NCI-H2227 treated with DMSO at 0.1 percent for 48 hours (cell line): ENCODE measurements around the gene ITGA6.
A peak's percentile ranks its signal among the peaks of the same experiment; 100 is the strongest.

Experiments used
- DNase-seq: peaks from one replicate; lab custom pipeline; 2025; lab: John Stamatoyannopoulos, UW

The ITGA6 gene

DNA sequence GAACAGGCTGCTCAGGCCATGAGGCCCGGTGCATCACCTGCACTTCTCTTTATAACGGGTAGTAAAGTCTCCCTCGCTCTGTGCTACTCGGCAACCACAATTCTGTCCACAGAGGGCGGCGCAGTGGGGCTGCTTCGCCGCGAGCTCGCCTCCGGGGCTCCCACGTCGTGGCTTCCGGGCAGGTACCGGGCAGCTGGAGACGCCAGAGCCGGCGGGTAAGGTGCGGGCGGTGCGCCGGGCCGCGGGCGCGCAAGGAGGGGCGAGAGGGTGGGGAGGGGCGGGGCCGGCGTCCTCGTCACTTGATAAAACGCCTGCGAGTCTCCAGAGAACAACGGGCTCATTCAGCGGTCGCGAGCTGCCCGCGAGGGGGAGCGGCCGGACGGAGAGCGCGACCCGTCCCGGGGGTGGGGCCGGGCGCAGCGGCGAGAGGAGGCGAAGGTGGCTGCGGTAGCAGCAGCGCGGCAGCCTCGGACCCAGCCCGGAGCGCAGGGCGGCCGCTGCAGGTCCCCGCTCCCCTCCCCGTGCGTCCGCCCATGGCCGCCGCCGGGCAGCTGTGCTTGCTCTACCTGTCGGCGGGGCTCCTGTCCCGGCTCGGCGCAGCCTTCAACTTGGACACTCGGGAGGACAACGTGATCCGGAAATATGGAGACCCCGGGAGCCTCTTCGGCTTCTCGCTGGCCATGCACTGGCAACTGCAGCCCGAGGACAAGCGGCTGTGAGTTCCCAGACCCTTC lies at the start of gene ITGA6:
Gene ITGA6 (plus strand): TSS at position 331 of the 734 bp plus-strand sequence.
- DNase-seq: peak; percentile 85

- peak; percentile 67 for DNase-seq
Measured at GRCh38 chr2:172380436-172381274, 46.7 kb upstream of the ITGA6 start.

- no peak for DNase-seq
Measured at GRCh38 chr2:172381275-172382027, 45.9 kb upstream of the ITGA6 start.

- peak; percentile 47 for DNase-seq
Measured at GRCh38 chr2:172387361-172387760, 40.0 kb upstream of the ITGA6 start.

- DNase-seq: no peak
Measured at GRCh38 chr2:172389685-172390339, 37.6 kb upstream of the ITGA6 start.

DNA sequence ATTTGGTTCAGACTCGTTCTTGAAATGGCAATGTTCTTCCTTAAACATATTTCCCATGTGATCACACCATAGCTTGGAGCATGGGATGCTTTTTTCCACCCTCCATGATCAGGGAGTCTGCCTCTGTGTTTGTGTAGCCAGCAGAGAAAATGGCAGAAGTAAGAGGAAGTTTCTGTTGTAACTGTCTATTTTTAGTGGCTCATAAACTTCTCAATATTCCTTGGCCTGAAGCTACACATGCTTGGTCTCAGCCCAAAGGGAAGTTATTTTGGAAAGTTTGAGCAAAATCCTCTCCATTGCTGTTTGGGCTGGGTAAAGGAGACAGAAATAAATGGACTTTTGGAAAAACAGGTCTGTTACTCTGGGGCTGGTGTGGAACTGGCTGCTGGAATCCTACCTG lies 33.4 kb upstream of the ITGA6 start:
- no peak for DNase-seq

GRCh38 chr2:172395503-172395902 lies 31.9 kb upstream of the ITGA6 start:
- no peak for DNase-seq

DNA sequence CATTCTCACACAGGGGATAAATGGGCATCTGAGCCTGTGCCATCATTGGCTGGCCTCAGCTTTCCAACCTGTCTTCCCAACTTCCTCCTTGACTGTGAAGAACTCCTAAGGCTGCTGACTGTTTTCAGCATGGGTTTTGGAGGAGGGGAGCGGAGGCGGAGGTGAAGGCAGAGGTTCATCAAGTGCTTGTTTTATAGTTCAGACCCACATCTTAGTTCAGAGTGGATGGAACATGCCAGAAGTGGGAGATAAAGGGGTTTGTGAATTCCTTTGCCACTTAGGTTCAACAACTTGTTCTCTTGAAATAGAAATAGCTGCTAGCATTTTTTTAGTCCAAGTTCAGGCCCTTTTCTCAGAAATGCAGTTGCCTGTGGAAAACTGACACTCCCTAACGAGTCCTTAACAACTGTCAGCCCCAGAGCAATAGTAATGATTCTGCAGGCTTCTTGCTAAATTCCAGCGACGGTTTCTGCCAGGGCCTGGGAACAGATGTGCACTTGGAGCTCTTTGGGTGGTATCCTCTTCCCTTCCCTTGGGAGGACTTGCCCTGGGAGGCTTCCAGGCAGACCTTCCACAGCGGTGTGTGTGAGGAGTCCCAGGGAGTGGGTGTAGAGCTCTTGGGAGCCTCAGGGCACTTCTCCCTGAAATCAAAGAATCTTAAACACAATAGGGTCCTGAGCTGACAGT lies 30.1 kb upstream of the ITGA6 start:
- DNase-seq: no peak

- DNase-seq: no peak
Measured at GRCh38 chr2:172398440-172398839, 28.9 kb upstream of the ITGA6 start.

GRCh38 chr2:172399765-172400164 lies 27.6 kb upstream of the ITGA6 start:
- no peak for DNase-seq

GRCh38 chr2:172402198-172402597 lies 25.2 kb upstream of the ITGA6 start:
- DNase-seq: no peak

DNA sequence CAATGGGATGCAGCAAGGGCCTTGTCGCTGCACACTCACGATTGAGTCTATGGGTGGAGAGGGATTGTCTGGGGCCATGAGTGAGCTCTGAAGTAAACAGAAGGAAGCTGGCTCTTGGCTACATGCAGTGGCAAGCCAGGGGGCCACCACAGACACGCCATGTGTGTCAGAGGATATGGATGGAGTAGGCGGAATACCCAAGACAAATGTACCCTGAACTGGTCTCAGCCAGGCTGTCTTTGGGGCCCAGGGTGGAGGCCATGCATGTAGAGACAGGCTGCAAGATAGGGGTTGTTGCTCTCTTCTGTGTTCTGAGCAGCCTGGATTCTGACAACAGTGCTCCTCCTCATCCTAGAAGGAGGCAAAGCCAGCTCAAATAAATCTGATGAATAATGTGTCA lies 24.0 kb upstream of the ITGA6 start:
- DNase-seq: no peak

DNA sequence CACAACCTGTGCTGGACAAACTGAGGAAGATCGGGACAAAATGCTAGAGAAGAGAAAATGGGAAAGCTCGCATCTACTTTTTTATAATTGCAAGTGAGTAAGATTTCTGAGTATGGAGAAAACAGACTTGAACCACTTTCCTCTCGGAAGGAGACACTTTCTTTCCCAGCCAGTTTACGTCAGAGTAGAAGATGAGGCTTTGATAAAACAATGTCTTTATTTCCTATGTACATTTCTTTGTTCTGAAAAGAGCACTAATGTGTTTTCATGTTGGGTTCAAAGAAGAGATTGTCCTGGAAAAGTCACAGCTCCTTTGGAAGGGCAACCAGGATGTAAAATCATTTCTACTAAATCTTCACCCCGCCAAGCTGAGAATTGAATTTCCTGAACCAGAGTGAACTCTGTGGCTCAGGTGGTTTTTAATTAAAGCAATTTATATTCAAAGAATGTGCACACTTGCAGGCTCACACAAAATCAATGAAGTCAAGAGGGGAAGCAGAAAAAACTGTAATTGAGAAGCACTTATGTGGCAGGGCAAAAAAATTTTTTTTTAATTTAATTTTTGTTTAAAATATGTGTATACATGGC lies 23.4 kb upstream of the ITGA6 start:
- peak; percentile 25 for DNase-seq

DNA sequence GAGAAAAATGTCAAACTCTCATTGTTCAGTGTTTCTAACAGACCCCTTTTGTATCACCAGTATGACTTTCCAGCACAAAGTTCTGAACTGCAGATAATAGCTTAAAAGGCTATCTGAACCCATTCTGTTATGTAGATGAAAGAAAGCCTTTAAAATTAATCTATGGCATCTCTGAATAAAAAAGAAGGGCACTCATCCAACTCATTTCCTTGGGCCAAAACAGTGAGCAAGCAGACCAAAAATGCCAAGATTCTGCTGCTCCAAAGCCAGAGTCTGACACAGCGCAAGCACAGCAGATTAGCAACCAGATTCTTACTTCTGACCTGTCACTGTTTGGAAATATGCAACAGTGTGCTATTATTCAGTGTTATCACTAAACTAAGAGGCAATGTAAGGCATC lies 22.6 kb upstream of the ITGA6 start:
- no peak for DNase-seq

DNA sequence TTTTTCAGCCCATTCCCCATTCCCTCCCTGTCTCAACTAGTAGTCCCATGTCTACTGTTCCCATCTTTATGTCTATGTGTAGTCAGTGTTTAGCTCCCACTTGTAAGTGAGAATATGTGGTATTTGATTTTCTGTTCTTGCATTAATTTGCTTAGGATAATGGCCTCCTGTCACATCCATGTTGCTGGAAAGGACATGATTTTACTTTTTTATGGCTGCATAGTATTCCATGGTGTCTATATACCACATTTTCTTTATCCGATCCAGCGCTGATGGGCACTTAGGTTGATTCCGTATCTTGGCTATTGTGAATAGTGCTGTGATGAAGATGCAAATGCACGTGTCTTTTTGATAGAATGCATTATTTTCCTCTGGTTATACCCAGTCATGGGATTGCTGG lies 21.7 kb upstream of the ITGA6 start:
- no peak for DNase-seq

DNA sequence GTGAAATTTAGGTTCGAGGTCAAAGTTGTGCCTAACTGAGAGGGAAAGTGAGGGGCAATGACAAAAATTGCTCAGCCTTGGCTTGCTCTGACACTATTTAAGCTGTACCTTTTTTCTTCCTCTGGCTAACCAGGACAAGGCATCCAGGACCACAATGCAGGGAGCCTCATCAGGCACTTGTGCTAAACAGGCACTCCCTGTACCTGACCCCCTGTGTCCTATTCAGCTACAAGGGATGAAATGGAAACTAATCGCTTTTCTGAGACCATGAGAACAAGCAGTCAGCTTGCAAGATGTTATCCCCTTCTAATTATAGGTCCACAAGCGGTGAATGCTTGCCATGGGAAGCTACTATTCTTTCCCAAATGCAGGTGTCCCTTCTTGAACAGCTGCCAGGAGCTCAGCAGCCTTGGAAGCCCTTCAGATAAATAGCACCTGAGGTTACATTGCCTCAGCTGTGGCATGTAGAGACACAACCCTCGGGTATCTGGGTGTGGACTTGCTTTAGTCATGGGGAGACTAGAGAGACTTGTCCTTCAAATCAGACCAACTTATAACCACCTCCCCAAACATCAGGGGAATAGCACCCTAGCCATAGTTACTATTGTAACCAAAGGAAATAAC lies 19.1 kb upstream of the ITGA6 start:
- DNase-seq: peak; percentile 95

DNA sequence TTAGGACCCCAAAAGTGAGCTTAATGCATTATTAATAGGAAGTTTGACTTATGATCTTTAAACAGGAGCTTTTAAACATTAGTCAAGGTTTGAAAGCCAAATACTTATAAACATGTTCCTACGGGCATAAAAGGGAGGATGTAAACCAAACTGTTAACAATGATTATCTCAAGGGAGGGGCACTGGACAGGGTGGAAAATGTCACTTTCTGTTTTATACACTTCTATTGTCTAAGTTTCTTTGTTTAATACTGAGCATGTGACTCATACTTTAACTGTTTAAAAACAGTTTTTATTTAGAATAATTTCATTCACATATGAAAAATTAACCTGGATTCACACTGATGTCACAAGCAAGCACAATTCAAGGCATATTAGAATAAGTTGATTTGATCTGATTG lies 18.3 kb upstream of the ITGA6 start:
- DNase-seq: no peak

DNA sequence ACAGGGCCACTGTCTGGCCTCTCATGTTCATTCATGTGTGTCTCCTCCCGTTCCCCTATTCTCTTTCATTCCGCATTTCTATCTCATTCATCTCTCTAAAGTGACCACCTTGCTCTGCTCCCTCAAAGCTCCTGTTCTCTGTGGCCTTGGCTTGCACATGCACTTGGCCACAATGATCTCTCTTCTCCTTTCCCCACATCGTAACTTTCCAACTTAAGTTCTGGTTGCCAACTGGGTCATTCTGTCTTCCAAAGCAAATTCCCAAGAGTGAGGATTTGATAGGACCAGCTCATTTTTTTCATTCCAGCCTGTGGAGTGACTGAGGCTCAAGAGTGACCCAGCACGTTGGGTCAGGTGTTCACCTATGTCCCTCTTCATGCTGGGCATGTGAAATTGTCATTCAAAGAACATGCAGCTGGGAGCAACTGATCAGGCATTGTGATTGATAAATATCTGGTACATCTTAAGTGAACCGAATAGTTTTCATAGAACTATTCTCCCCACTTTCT lies 14.3 kb upstream of the ITGA6 start:
- DNase-seq: no peak

DNA sequence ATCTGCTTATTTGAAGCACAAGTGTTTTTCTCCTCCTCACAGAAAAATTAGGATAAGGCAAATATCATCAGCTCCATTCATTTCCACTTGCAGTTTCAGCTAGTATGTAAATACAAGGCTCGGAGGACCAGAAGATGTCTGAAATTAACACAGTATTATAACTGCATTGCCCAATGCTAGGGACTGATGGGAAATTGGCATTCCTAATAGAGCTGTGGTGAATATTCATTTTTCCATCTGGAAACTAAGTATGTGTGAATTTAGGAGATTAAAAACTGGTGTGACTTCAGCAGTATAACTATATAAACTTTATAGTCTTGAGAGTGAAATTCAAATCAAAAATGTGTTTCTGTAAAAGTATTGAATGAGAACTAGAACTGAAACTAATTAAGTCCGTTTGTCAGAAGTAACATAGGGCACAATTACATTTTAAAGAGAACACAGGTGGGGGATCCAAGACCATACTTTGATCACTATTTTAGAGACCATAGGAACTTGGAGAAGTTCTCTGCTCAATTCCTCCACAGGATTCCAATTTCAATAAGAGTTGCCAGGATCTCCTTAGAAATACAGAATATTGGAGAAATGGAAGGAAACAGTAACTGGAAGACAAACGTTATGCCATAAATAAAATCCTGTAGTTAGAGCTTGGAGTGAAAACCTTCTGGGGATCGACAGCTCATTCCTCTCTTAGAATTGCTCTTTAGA lies 12.1 kb upstream of the ITGA6 start:
- no peak for DNase-seq

GRCh38 chr2:172415865-172416183 lies 11.6 kb upstream of the ITGA6 start:
- DNase-seq: no peak
